Stomach (tissue), 4 donors: ENCODE measurements around the gene PSD2.

ENCODE experiments used
- CTCF ChIP-seq, 7 experiments: fragments of 450-650 bp in 4 of 7; fragments of 200-600 bp in 3 of 7; sonication (generic) in 3 of 7; IDR thresholded peaks; one replicate each; pipeline ENCODE4 v1.5.1; 2016 to 2019; ENCODE audit warnings: antibody characterized with exemption in 7 of 7, control low read depth in 2 of 7, mild to moderate bottlenecking in 1 of 7
- EP300 ChIP-seq: sonication (generic); formaldehyde crosslinking; IDR thresholded peaks from one replicate; pipeline ENCODE4 v1.6.1; 2017; ENCODE audit warnings: antibody characterized with exemption
- POLR2A ChIP-seq, 4 donors: fragments of 450-650 bp; IDR thresholded peaks; one replicate each; pipeline ENCODE4 v1.6.1; 2016; ENCODE audit warnings: antibody characterized with exemption in 4 of 4, control low read depth in 2 of 4, mild to moderate bottlenecking in 1 of 4, moderate library complexity in 1 of 4
- POLR2AphosphoS5 ChIP-seq, 3 donors: sonication (generic); formaldehyde crosslinking; IDR thresholded peaks; one replicate each; pipeline ENCODE4 v1.6.1; 2016; ENCODE audit warnings: antibody characterized with exemption in 3 of 3

- no peak for TF ChIP-seq CTCF (IDR thresholded peaks at IDR 0.05)
- no peak for TF ChIP-seq POLR2A (IDR thresholded peaks at IDR 0.05)
- TF ChIP-seq POLR2AphosphoS5 (IDR thresholded peaks at IDR 0.05), result no peak
- no peak for TF ChIP-seq EP300
These were observed 19.7 kb upstream of the PSD2 start for GRCh38 chr5:139775872-139776271.
